ENCODE data around the gene DAAM2.

- TF ChIP-seq CTCF (IDR thresholded peaks at IDR 0.05) (no peak), POLR2A (IDR thresholded peaks at IDR 0.05) (no peak)
Measured at GRCh38 chr6:39901670-39902069, 109.5 kb downstream of the DAAM2 start.
